Measurements from ENCODE around the gene NMNAT3. TPM values are rescaled to one million over a fixed set of nuclear protein-coding genes. Genes with fewer than 3 reads are reported as not detected.
"Not testable (repeated sequence)": the region's sequence is repeated elsewhere in the genome, so short reads cannot be mapped to it uniquely, and the experiment has no call there.

NMNAT3 gene
- total RNA-seq, 1 experiment from 2014 or later, result 1.6 TPM

- H3K27me3 ChIP-seq, result no peaks in the 10 kb centered on the region
- H3K9me3 ChIP-seq, result no peaks in the 10 kb centered on the region
- no peak for DNase-seq
- no peaks in the 10 kb centered on the region for H3K36me3 ChIP-seq
- no peak overlapping the region for H3K4me3 ChIP-seq
Measured at GRCh38 chr3:139617672-139618268, 60.0 kb downstream of the NMNAT3 start.

DNA sequence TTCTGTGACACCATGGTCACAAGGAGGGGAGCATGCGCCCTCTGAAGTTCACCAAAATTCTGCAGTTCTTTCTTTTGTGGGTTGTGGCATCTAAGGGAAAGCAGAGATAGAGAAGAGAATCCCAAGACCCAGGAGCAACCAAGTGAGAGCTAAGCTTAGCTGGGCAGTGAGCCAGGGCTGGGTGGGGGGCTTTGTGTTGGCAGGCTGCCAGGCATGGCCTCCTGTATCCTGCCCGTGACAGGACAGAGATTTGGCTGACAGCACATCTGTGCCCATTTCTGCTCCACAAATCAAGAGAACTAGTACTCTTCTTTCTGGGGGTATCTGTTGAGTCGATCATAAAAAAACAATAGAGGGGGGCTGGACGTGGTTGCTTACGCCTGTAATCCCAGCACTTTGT, 66.2 kb downstream of the NMNAT3 start:
- Histone ChIP-seq H3K9me3 (no peaks in the 10 kb centered on the region), H3K36me3 (no peaks in the 10 kb centered on the region), H3K27me3 (no peaks in the 10 kb centered on the region; the same call in 1 of the 2 replicates), H3K4me3 (no peak overlapping the region)
- DNase-seq, result no peak

- no peak overlapping the region for H3K4me3 ChIP-seq
- no peak for DNase-seq
- no peaks in the 10 kb centered on the region; the same call in 1 of the 2 replicates for H3K27me3 ChIP-seq
- no peaks in the 10 kb centered on the region for H3K36me3 ChIP-seq
- H3K9me3 ChIP-seq, result no peaks in the 10 kb centered on the region
Measured at GRCh38 chr3:139610886-139611285, 66.9 kb downstream of the NMNAT3 start.

DNA sequence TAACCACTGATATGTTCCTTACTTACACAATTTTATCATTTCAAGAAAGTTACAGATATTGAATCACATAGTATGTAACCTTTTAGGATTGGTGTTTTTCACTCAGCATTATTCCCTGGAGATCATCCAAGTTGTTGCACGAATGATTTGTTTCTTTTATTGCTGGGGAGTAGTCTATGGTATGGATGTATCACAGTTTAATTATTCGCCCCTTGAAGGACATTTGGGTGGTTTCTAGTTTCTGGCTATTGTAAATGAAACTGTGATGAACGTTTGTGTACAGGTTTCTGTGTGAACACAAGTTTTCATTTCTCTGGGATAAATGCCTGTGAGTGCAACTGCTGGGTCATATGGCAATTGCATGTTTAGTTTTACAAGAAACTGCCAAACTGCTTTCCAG, 68.8 kb downstream of the NMNAT3 start:
- no peak for DNase-seq

GRCh38 chr3:139608108-139608380, 69.7 kb downstream of the NMNAT3 start:
- H3K27me3 ChIP-seq, result no peaks in the 10 kb centered on the region; the same call in 1 of the 2 replicates

More for the DNA sequence above, 68.8 kb downstream of the NMNAT3 start:
- H3K36me3 ChIP-seq, result no peaks in the 10 kb centered on the region
- no peaks in the 10 kb centered on the region for H3K9me3 ChIP-seq
- no peak overlapping the region for H3K4me3 ChIP-seq
- no peaks in the 10 kb centered on the region; the same call in 1 of the 2 replicates for H3K27me3 ChIP-seq

GRCh38 chr3:139607257-139608107, 70.3 kb downstream of the NMNAT3 start:
- Histone ChIP-seq H3K4me3 (no peak overlapping the region), H3K9me3 (no peaks in the 10 kb centered on the region), H3K36me3 (no peaks in the 10 kb centered on the region), H3K27me3 (no peaks in the 10 kb centered on the region; the same call in 1 of the 2 replicates)
- DNase-seq, result no peak

More at GRCh38 chr3:139608108-139608380, 69.7 kb downstream of the NMNAT3 start:
- Histone ChIP-seq H3K9me3 (no peaks in the 10 kb centered on the region), H3K36me3 (no peaks in the 10 kb centered on the region), H3K4me3 (no peak overlapping the region)
- DNase-seq, result no peak

DNA sequence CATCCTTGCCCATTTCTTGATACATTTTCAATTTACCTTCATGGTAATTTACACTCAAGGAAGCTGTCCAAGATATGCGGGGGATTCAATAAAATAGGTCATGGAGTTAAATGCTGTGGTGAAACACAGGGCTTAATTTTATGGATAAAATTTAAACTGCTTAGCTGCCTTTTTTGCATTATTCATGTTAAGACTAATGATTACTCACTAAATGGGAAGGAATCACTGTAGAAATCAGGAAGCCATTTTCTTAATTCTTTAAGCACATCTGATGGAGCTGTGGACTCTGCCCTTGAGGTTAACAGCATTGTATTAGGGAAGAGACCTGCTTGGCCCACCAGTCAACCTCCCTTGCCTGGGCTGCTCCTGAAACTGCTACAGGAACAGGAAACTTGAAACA, 75.8 kb downstream of the NMNAT3 start:
- DNase-seq, result no peak
- no peaks in the 10 kb centered on the region for H3K36me3 ChIP-seq
- H3K9me3 ChIP-seq, result no peaks in the 10 kb centered on the region
- no peaks in the 10 kb centered on the region for H3K27me3 ChIP-seq
- no peak overlapping the region for H3K4me3 ChIP-seq

GRCh38 chr3:139601191-139601961, 76.4 kb downstream of the NMNAT3 start:
- Histone ChIP-seq H3K9me3 (no peaks in the 10 kb centered on the region), H3K27me3 (no peaks in the 10 kb centered on the region), H3K4me3 (no peak overlapping the region), H3K36me3 (no peaks in the 10 kb centered on the region)
- no peak for DNase-seq

DNA sequence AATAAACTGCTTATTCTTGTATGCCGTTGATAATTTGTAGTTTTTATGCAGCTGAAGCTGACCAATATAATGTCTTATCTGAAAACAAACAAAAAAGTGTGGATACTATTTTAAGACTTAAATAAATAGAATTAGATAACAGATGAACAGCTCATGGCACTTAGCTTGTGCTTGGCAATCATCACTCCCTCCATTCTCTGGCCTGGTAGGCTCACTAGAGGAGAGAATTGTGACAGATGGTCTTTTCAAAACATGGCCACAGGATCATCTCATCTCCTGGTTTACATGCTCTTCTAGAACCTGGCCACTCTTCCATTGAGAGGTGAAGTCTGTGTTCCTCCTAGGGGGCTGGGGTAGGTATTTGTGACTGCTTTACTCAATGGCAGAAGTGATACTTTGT, 79.8 kb downstream of the NMNAT3 start:
- Histone ChIP-seq H3K9me3 (no peaks in the 10 kb centered on the region; the same call in 1 of the 2 replicates), H3K27me3 (no peaks in the 10 kb centered on the region), H3K4me3 (no peak overlapping the region), H3K36me3 (no peaks in the 10 kb centered on the region)
- DNase-seq, result no peak

GRCh38 chr3:139591186-139591585, 86.6 kb downstream of the NMNAT3 start:
- H3K36me3 ChIP-seq, H3K9me3 ChIP-seq, H3K4me3 ChIP-seq, H3K27me3 ChIP-seq, DNase-seq: not testable (repeated sequence)

GRCh38 chr3:139588450-139588849, 89.3 kb downstream of the NMNAT3 start:
- Histone ChIP-seq H3K9me3 (no peaks in the 10 kb centered on the region), H3K36me3 (no peaks in the 10 kb centered on the region), H3K27me3 (0 out of 2 replicates have a peak, but pooled peaks cover 3% of the 10 kb centered on the region), H3K4me3 (no peak overlapping the region)
- DNase-seq, result peak; percentile 9

GRCh38 chr3:139587797-139588196, 90.0 kb downstream of the NMNAT3 start:
- H3K9me3 ChIP-seq, result no peaks in the 10 kb centered on the region
- no peak overlapping the region for H3K4me3 ChIP-seq
- H3K36me3 ChIP-seq, result no peaks in the 10 kb centered on the region
- no peak for DNase-seq
- H3K27me3 ChIP-seq, result 0 out of 2 replicates have a peak, but pooled peaks cover 3% of the 10 kb centered on the region

DNA sequence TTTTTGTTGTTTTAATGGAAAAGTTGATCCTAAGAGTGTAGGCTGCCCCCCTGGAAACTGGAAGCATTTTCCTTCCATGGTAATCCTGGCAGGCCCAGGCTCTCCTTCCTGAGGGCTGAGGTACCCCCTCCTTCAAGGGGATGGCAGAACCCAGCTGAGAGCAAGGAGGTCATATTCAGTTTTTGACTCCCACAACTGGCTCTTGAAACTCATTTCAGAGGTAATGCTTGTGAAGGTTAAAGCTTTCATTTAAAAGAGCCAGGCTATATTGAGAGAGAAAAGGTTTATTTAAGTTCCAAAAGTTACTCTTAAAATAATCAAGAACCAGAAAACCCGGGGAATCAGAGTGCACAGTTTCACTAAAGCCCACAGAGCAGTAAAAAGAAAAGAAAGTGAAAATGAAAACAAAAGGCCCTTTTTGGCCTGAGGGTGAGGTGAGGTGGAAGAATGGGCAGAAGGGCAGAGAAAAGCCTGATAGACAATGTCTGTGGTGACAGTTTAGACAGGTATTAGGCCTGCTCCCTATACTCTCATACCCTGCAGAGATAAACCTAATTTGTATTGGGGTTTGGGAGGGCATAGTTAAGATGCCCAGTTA, 91.3 kb downstream of the NMNAT3 start:
- Histone ChIP-seq H3K9me3 (no peaks in the 10 kb centered on the region), H3K27me3 (0 out of 2 replicates have a peak, but pooled peaks cover 3% of the 10 kb centered on the region), H3K4me3 (no peak overlapping the region), H3K36me3 (no peaks in the 10 kb centered on the region)
- no peak for DNase-seq

GRCh38 chr3:139585820-139586219, 92.0 kb downstream of the NMNAT3 start:
- Histone ChIP-seq H3K9me3 (no peaks in the 10 kb centered on the region), H3K4me3 (no peak overlapping the region), H3K36me3 (no peaks in the 10 kb centered on the region), H3K27me3 (0 out of 2 replicates have a peak, but pooled peaks cover 3% of the 10 kb centered on the region)
- peak; percentile 31 for DNase-seq

DNA sequence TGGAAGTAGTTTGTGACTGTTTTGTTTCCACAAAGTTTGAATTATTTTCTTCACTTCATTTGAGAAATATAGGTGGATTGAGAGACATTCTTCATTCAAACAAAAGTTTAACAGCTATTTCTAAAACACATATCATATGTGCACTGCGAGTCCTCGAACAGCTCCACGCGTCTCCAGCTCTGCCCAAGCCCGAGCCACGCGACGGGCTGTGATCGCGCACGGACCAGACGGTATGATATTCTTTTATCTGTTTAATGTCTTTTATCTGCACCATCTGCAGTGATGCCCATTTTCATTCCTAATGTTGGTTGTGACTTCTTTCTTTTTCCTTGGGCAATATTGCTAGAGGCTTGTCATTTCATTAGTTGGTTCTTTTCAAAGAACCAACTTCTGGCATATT, 94.1 kb downstream of the NMNAT3 start:
- not testable (repeated sequence) for H3K9me3 ChIP-seq, H3K36me3 ChIP-seq, DNase-seq, H3K4me3 ChIP-seq, H3K27me3 ChIP-seq

GRCh38 chr3:139578783-139579182, 99.0 kb downstream of the NMNAT3 start:
- no peak for DNase-seq
- Histone ChIP-seq H3K9me3 (no peaks in the 10 kb centered on the region), H3K27me3 (no peaks in the 10 kb centered on the region), H3K4me3 (no peak overlapping the region), H3K36me3 (no peaks in the 10 kb centered on the region)

GRCh38 chr3:139577909-139578308, 99.9 kb downstream of the NMNAT3 start:
- H3K4me3 ChIP-seq, result no peak overlapping the region
- H3K36me3 ChIP-seq, result no peaks in the 10 kb centered on the region
- DNase-seq, result peak; percentile 10
- H3K9me3 ChIP-seq, result no peaks in the 10 kb centered on the region
- no peaks in the 10 kb centered on the region for H3K27me3 ChIP-seq

All from MG63 (cell line).